ENCODE results near the gene GRAMD4. TPM values are rescaled to one million over a fixed set of nuclear protein-coding genes. Genes with fewer than 3 reads are reported as not detected.

GRAMD4 gene
- total and polyA plus RNA-seq, 4 donors = 16.3 to 67.7 (median 21.2) TPM

GRCh38 chr22:46589871-46590271 lies 30.3 kb upstream of the GRAMD4 start:
- Histone ChIP-seq H3K9ac (ENCODE audit: insufficient read depth in 1 of 2, low read length in 2 of 2) (no peak overlapping the region), H3K4me1 (ENCODE audit: control insufficient read depth in 5 of 5, insufficient read depth in 5 of 5, low read length in 5 of 5) (peaks cover 3 to 37% (median 23%) of the 10 kb centered on the region in 5 donors), H3K9me3 (ENCODE audit: control insufficient read depth in 4 of 4, insufficient read depth in 3 of 4, low read length in 3 of 4) (no peaks in the 10 kb centered on the region), H3K4me3 (no peak overlapping the region), H3K36me3 (ENCODE audit: control insufficient read depth in 4 of 4, insufficient read depth in 4 of 4, low read length in 4 of 4) (no peaks in the 10 kb centered on the region), H3K27me3 (ENCODE audit: control insufficient read depth in 3 of 3, insufficient read depth in 3 of 3, low read length in 2 of 3) (no peaks in the 10 kb centered on the region), H3K27ac (ENCODE audit: low read depth in 1 of 2, low read length in 1 of 2) (peak overlapping the region in 1 of 2 donors; percentile 90)
- no peak for ATAC-seq (ENCODE audit: insufficient read depth, low FRiP score)
- DNase-seq = no peak
- WGBS, 2 donors = 88 to 93% methylated on average over 11 of the region's 11 CpGs
- no peak for TF ChIP-seq CTCF (IDR thresholded peaks at IDR 0.05; ENCODE audit: control extremely low read depth, extremely low read depth)

- DNase-seq (no peak), ATAC-seq (ENCODE audit: insufficient read depth, low FRiP score) (no peak)
- H3K4me1 ChIP-seq (ENCODE audit: control insufficient read depth in 5 of 5, insufficient read depth in 5 of 5, low read length in 5 of 5) = peaks cover 6 to 36% (median 23%) of the 10 kb centered on the region in 5 donors
These were observed 29.9 kb upstream of the GRAMD4 start for GRCh38 chr22:46590334-46590733.

GRCh38 chr22:46591930-46592329 lies 28.3 kb upstream of the GRAMD4 start:
- no peak for ATAC-seq (ENCODE audit: insufficient read depth, low FRiP score)
- TF ChIP-seq CTCF (IDR thresholded peaks at IDR 0.05; ENCODE audit: control extremely low read depth, extremely low read depth) = no peak
- Histone ChIP-seq H3K27ac (ENCODE audit: low read depth in 1 of 2, low read length in 1 of 2) (peak overlapping the region; percentile 15 to 71), H3K27me3 (ENCODE audit: control insufficient read depth in 3 of 3, insufficient read depth in 3 of 3, low read length in 2 of 3) (no peaks in the 10 kb centered on the region), H3K9me3 (ENCODE audit: control insufficient read depth in 4 of 4, insufficient read depth in 3 of 4, low read length in 3 of 4) (no peaks in the 10 kb centered on the region), H3K4me1 (ENCODE audit: control insufficient read depth in 5 of 5, insufficient read depth in 5 of 5, low read length in 5 of 5) (peaks cover 6 to 39% (median 17%) of the 10 kb centered on the region in 5 donors), H3K36me3 (ENCODE audit: control insufficient read depth in 4 of 4, insufficient read depth in 4 of 4, low read length in 4 of 4) (no peaks in the 10 kb centered on the region), H3K9ac (ENCODE audit: insufficient read depth in 1 of 2, low read length in 2 of 2) (no peak overlapping the region), H3K4me3 (no peak overlapping the region)
- DNase-seq = no peak
- WGBS, 2 donors = 74 to 81% methylated on average over 8 of the region's 8 CpGs

More at GRCh38 chr22:46590334-46590733, 29.9 kb upstream of the GRAMD4 start:
- H3K36me3 ChIP-seq (ENCODE audit: control insufficient read depth in 4 of 4, insufficient read depth in 4 of 4, low read length in 4 of 4) = no peaks in the 10 kb centered on the region
- H3K27ac ChIP-seq (ENCODE audit: low read depth in 1 of 2, low read length in 1 of 2) = peak overlapping the region in 1 of 2 donors; percentile 90
- H3K4me3 ChIP-seq = no peak overlapping the region
- no peak for TF ChIP-seq CTCF (IDR thresholded peaks at IDR 0.05; ENCODE audit: control extremely low read depth, extremely low read depth)
- H3K9me3 ChIP-seq (ENCODE audit: control insufficient read depth in 4 of 4, insufficient read depth in 3 of 4, low read length in 3 of 4) = no peaks in the 10 kb centered on the region
- no peaks in the 10 kb centered on the region for H3K27me3 ChIP-seq (ENCODE audit: control insufficient read depth in 3 of 3, insufficient read depth in 3 of 3, low read length in 2 of 3)
- no peak overlapping the region for H3K9ac ChIP-seq (ENCODE audit: insufficient read depth in 1 of 2, low read length in 2 of 2)
- 81% methylated on average over 11 of the region's 11 CpGs for WGBS, 2 donors

GRCh38 chr22:46592390-46592872 lies 27.8 kb upstream of the GRAMD4 start:
- Histone ChIP-seq H3K4me1 (ENCODE audit: control insufficient read depth in 5 of 5, insufficient read depth in 5 of 5, low read length in 5 of 5) (peaks cover 6 to 34% (median 14%) of the 10 kb centered on the region in 5 donors), H3K9me3 (ENCODE audit: control insufficient read depth in 4 of 4, insufficient read depth in 3 of 4, low read length in 3 of 4) (no peaks in the 10 kb centered on the region), H3K27ac (ENCODE audit: low read depth in 1 of 2, low read length in 1 of 2) (peak overlapping the region; percentile 49 to 71), H3K4me3 (no peak overlapping the region), H3K9ac (ENCODE audit: insufficient read depth in 1 of 2, low read length in 2 of 2) (no peak overlapping the region), H3K36me3 (ENCODE audit: control insufficient read depth in 4 of 4, insufficient read depth in 4 of 4, low read length in 4 of 4) (no peaks in the 10 kb centered on the region), H3K27me3 (ENCODE audit: control insufficient read depth in 3 of 3, insufficient read depth in 3 of 3, low read length in 2 of 3) (no peaks in the 10 kb centered on the region)
- WGBS, 2 donors = 10 to 16% methylated on average over 13 of the region's 13 CpGs
- DNase-seq (peak; percentile 79 to 89 (median 84)), ATAC-seq (ENCODE audit: insufficient read depth, low FRiP score) (no peak)
- no peak for TF ChIP-seq CTCF (IDR thresholded peaks at IDR 0.05; ENCODE audit: control extremely low read depth, extremely low read depth)

Measured in lung (tissue), 12 donors.